Measurements from ENCODE around the gene CARS1.

DNA sequence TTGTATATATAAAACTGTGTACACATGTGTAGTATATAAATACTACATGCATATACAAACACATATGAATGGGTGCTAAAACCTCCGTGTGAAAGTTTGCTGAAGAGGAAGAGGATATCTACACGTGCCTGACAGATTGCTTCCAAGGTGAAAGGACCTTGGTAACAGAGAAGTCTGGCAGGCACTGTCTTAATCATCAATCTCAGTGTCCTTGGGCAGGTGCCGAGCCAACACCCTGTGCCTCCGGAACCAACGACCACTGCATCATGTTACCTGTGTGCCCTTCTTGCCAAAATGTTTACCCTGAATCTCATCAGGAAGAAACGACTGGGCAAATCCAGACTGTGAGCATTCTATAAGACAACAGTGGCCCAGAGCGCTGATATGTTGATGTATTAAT lies 80.1 kb downstream of the CARS1 start:
- TF ChIP-seq, protein P1, sequence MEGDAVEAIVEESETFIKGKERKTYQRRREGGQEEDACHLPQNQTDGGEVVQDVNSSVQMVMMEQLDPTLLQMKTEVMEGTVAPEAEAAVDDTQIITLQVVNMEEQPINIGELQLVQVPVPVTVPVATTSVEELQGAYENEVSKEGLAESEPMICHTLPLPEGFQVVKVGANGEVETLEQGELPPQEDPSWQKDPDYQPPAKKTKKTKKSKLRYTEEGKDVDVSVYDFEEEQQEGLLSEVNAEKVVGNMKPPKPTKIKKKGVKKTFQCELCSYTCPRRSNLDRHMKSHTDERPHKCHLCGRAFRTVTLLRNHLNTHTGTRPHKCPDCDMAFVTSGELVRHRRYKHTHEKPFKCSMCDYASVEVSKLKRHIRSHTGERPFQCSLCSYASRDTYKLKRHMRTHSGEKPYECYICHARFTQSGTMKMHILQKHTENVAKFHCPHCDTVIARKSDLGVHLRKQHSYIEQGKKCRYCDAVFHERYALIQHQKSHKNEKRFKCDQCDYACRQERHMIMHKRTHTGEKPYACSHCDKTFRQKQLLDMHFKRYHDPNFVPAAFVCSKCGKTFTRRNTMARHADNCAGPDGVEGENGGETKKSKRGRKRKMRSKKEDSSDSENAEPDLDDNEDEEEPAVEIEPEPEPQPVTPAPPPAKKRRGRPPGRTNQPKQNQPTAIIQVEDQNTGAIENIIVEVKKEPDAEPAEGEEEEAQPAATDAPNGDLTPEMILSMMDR (IDR thresholded peaks at IDR 0.05), result no peak
- TF ChIP-seq POLR2A (IDR thresholded peaks at IDR 0.05), result no peak

Measured in ovary (tissue), 3 donors.